Activated naive CD8-positive, alpha-beta T cell treated with anti-CD3 and anti-CD28 coated beads, Interleukin-2, amount 50 U/mL, for 16 hours (primary cell): ENCODE measurements around the gene LYRM7.
"Not testable (repeated sequence)": the region's sequence is repeated elsewhere in the genome, so short reads cannot be mapped to it uniquely, and the experiment has no call there.

Experiments
- DNase-seq: peaks from one replicate; pipeline ENCODE4 v3.0.0-alpha.2; 2020; ENCODE audit warnings: low read depth, low spot score

Gene LYRM7

DNA sequence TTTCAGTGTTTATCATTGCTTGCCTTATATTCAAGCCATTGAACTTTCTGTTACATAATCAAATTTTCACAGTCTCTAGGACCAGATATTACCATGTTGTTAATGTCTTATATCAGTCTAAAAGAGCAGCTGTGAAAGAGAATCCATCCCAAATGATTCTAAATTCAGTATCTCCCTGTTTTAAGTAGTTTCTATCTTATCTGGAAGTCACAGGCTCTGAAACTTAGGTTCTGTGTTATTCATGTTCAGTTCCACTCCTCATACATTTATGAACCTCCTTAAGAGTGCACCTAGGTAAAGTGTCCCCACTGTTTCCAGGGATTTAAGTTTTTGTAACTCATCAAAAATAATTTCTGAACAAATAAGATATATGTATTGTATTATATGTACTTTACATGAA is 9.7 kb downstream of the LYRM7 start:
- no peak for DNase-seq

DNA sequence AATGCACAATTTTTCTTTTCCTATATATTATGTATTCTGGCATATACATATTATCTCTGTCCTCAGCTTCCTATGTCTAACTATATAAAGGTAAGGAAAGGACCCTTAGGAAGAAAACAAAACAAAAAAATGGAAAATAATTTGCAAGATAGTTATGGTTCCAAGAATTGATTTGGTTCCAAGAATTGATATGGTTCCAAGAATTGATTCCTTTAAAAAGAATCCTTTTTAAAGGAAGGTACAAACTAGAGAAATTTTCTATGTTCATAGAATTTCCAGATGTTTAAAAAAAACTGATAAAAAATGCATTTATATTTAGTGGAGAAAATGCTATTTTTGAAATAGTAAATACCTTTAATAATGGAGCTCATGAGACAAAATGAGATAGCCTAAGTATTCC is 12.1 kb downstream of the LYRM7 start:
- no peak for DNase-seq

DNA sequence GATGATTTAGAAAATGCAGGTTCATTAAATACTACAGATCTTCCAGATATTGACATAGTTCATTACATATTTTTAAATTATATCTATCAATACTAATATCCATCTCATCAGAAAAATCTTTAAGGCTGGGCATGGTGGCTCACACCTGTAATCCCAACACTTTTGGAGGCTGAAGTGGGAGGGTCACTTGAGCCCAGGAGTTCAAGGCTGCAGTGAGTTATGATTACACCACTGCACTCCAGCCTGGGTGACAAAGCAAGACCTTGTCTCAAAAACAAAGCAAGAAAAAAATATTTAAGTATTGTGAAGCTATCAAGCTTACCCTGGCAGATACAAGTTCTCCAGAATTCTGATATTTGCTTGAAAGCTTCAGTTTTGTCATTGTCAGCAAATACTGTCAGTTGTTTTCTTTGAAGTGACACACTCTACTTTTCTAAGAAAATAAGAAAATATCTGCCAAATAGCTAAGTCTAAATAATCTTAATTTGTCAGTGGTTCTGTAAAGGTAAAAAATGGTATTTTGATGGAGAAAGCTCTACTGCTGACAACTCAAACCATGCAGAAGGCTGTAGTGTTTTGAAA is 14.9 kb downstream of the LYRM7 start:
- DNase-seq = no peak

DNA sequence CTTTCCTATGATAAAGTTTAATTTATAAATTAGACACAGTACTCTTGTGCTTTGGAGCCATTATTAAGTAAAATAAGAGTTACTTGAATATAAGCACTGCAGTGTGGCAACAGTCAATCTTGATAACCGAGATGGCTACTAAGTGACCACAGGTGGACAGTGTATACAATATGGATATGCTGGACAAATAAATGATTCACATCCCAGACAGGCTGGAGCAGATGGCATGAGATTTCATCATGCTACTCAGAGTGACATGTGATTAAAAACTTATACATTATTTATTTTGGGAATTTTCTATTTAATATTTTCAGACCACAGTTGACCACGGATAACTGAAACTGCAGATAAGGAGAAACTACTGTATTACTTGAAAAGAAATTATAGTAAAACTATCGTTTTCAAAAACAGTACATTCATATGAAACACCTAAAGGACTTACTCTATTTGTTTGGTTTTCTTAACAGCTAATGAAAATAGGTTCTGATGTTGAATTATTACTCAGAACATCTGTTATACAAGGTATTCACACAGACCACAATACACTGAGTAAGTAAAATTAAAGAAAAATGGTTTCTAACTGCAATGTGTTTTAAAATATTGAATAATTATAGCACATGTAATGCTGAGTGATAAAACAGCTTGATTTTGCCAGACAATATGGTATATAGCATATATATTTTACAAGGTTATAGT is 16.0 kb downstream of the LYRM7 start:
- no peak for DNase-seq

DNA sequence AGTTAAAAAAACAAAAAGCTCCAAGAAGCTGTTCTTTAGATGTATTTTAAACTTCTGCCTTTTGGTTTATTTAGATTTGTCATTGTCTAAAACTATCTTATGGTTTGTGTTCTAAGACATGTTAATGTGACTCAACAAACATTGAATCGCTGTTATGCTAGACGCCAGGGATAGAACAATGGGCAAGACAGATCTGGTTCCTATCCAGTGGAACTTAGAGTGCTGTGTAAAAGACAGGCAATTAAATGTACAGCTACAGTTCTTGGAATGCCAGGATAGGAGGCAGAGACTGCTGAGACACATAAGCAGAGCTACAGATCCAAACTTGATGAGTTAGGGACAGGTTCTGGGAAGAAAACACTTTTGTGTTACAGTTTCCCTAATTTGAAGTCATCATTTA is 22.4 kb downstream of the LYRM7 start:
- DNase-seq = no peak

DNA sequence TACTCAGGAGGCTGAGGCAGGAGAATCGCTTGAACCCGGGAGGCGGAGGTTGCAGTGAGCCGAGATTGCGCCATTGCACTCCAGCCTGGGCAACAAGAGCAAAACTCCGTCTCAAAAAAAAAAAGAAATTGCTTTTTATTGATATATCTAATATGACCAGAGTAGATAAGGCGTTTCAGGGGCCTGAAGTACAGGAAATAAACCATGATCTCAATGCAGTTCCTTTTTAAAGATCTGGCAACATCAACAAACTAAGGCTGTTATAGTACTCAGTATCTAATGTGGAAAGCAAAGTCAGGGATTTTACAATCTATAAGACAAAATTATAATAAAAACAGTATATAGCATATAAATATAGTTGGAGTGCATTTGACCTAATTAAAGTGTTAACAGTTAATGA is 23.2 kb downstream of the LYRM7 start:
- not testable (repeated sequence) for DNase-seq

DNA sequence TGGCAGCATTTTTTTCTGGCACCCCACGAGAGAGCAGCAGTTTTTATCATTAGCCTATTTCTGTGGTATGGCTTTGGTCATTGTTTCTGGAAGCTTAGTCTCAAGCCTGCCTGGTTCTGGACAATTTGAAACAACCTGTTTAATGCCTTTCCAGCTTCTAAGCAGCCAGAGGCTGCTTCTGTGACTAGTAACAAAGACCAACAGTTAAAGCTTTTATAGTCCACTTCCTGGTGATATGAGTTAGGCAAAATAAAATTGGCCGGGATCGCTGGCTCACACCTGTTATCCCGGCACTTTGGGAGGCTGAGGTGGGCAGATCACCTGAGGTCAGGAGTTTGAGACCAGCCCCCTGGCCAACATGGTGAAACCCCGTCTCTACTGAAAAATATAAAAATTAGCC is 24.0 kb downstream of the LYRM7 start:
- DNase-seq = no peak

DNA sequence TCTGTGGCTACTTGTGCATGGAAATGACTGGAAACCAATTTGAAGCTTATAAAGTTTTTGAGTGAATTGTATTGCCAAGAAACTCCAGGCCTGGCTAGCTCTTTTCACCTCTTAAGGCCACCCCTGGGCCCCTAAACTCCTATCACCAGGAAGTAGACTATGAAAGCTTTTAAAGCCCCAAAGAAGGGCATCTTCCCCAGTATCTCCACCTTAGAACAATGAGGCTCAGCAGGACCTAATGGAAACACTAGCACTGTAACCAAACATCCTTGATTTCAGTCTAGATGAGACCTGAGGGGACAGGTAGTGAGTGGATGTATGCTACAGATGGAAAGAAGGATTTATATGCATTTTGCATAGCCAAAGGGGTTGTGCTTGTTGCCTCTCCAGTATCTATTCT is 25.0 kb downstream of the LYRM7 start:
- no peak for DNase-seq

DNA sequence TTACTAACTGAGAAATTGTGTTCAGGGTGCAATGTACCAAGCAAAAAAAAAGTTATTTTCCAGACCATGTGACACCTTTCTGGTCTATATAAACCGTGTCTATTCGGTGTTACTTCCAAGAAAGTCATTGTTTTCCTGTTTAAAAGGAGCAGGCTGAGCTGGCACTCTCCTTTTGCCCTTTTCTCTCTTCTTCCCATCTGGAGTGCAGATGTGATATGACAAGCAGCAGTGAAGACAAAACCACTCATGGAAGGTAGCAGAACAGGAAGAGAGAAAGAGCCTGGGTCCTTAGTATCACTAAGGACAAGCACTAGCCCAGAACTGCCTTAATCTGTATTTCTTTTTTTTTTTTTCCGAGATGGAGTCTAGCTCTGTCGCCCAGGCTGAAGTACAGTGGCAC is 25.6 kb downstream of the LYRM7 start:
- no peak for DNase-seq

DNA sequence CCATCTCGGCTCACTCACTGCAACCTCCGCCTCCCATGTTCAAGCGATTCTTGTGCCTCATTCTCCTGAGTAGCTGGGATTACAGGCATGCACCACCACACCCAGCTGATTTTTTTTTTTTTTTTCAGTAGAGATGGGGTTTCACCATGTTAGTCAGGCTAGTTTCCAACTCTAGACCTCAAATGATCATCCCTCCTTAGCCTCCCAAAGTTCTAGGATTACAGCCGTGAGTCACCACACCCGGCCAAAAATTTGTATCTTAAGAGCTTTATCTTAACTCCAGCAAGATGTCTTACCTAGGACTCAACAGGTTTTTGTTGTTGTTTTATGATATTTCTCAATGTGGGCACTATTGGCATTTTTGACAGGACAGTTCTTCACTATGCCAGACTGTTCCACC is 27.9 kb downstream of the LYRM7 start:
- DNase-seq = no peak

DNA sequence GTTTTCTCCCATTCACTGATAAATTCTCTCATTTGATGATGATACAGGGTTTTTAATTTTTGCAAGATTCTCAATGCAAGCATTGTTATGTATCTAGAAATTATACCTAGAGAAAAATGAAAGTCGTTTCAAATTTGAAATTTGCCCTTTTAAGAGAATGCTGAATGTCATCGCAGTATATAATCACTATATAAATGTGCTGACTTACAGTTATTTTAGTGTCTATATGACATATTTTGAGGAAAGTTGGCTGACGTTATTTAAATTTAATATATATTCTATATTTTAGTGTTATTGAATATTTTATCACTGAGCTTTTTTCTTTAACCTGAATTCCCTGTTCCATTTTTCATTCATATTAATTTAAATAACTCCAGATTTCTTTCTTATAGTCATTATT is 29.8 kb downstream of the LYRM7 start:
- no peak for DNase-seq

DNA sequence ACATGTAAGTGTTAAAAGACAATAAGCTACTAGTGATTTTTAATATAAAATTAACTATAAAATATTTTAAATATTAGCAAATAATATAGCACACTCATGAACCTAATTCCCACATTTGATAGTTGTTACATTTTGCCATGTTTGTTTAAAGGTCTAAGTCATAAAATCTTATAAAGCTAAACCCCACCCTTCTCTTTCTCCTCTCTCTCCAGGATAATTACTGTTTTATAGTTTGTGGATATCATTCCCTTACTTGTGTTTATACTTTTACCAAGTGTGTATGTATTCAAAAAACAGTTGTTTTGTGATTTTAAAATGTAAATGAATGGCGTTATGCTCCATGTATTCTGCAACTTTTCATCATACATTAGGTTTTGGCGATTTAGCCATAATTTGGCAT is 34.2 kb downstream of the LYRM7 start:
- no peak for DNase-seq

DNA sequence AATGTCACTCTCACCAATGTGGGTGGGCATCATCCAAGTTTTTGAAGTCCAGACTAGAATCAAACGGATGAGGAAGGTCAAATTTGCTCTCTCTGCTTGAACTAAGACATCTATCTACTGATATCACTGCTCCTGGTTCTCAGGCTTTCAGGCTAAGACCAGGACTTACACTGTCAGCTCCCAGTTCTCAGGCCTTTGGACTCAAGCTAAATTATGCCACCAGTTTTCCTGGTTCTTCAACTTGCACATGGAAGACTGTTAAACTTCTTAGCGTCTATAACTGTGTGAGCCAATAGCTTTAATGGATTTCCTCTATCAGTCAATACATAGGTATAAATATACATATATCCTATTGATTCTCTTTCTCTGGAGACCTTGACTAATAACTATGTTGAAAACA is 35.3 kb downstream of the LYRM7 start:
- no peak for DNase-seq

DNA sequence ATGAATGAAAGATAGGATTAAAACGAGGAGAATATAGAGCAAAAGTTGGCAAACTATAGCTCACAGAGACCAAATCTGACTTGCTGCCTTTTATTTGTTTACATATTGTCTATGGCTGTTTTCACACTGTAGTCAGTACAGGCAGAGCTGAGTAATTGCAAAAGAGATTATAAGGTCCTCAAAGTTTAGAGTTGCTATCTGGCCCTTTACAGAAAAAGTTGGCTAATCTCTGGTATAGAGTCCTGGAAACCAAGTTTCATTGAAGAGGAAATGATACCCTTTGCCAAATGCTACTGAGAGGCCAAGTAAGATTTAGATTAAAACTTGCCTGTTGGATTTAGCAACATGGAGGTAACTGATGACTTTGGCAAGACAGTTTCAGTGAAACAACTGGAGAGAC is 36.0 kb downstream of the LYRM7 start:
- no peak for DNase-seq

DNA sequence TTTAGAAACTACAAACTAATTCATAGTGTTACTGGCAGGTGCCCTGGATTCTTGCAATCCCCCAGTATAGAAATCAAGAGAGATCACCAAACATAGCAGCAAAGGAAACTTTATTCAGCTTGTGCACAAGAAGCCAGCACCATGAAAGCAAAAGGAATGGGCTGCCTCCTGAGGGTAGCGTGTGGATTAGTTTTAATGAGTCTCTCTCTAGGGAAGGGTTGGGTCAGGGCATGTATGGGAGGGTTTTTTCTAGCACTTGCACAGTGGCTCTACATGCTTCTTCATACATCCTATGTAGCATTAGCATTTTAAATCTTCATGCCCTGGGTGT is 38.4 kb downstream of the LYRM7 start:
- DNase-seq = no peak

DNA sequence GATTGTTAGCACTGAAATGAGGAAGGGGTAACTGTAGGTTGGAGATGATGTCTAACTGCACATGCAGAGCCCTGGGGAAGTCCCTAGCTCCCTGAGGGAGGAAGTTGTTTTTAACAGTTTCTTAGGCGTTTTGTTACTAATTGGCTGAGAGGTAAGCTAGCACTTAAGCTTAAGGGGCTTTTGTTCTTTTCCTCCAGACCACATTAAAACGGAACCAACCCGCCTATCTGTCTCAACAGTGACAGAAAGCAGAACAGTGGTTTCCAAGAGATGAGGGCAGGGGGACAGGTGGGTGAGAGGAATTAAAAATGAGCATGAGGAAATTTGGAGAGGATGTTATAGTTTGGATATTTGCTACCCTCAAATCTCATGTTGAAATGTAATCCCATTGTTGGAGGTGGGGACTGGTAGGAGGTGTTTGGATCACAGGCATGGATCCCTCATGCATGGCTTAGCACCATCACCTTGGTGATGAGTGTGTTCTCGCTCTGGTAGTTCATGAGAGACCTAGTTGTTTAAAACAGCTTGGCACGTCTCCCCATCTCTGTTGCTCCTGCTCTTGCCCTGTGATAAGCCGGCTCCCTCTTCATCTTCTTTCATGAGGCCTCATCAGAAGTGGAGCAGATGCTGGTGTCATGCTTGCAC is 38.9 kb downstream of the LYRM7 start:
- peak; percentile 7 for DNase-seq

DNA sequence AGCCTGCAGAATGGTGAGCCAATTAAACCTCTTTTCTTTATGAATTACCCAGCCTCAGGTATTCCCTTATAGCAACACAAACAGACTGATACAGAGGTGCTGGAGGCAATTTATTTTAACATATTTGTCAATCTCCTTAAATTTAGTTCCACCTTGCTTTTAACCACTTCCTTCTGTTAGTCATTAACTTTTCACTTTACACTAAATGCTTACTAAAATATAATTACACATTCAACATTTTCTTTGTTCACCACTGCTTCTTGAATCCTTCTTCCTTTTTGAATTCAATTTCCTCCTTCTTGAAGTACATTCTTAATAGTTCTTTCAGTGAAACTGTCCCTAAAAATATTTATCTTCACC is 39.4 kb downstream of the LYRM7 start:
- DNase-seq = no peak

DNA sequence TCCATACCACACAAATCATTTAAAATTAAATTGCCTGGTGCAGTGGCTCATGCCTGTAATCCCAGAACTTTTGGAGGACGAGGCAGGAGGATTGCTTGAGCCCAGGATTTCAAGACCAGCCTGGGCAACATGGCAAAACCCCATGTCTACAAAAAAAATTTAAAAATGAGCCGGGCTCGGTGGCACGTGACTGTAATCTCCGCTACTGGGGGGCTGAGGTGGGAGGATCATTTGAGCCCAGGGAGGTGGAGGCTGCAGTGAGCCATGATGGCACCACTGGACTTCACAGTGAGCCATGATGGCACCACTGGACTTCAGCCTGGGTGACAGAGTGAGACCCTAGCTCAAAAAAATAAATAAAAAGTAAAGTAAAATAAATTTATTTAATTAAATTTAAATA is 40.9 kb downstream of the LYRM7 start:
- DNase-seq = no peak

DNA sequence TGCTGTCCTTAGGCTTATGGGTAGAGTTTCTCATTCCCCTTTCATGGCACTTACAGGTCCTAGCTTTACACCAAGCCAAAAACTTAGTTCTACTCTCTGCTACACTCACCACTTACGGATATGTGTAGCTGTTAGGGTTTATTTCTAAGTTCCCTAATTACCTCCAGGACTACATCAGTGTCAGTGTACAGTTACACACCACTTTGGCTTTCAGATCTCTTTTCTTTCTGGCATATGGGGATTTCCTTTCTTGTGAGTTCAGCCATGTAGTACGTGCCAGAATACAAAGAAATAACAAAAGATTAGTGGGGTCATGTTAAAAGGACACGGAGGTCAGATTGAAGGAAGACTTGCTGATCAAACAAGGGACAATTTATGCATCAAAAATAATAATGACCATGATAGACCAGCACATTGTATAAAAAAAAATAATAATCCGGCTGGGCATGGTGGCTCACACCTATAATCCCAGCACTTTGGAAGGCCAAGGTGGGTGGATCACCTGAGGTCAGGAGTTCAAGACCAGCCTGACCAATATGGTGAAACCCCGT is 41.8 kb downstream of the LYRM7 start:
- DNase-seq = no peak

DNA sequence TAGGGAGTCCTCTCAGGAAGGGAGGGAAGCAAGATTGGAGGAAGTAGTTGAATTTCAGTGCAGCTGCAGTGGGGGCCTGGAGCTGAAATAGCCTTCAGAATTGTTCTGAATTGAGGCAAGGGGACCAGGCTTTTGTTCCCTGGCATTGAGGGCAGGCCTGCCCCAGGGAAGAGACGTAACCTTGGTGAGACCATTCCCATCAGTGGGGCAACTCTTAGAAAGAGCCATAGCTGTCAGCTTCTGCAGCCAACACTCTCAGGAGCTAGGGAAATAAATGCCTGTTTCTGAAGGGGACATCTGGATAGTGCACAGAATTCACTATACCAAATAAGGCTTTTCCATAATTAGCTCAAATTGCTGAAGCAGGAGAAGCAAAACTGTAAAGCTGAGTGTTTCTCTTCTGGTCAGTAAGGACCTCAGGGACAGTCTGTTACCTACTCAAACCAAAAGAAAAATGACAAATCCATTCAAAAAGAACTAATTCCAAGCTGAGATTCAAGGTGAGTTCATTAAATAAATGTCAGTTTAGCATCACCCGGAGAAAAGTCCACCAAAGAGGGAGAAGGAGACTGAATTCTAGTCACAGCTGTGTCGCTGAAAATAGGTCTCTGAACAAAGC is 44.0 kb downstream of the LYRM7 start:
- no peak for DNase-seq

DNA sequence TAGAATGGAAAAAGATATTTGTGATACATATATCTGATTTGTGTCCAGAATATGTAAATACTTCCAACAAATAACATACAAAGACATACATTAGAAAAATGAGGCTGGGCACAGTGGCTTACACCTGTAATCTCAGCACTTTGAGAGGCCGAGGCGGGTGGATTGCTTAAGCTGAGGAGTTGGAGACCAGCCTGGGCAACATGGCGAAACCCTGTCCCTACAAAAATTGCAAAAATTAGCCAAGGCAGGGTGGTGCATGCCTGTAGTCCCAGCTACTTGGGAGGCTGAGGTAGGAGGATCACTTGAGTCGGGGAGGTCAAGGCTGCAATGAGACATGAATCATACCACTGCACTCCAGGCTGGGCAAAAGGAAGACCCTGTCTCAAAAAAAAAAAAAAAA is 47.0 kb downstream of the LYRM7 start:
- DNase-seq = no peak

DNA sequence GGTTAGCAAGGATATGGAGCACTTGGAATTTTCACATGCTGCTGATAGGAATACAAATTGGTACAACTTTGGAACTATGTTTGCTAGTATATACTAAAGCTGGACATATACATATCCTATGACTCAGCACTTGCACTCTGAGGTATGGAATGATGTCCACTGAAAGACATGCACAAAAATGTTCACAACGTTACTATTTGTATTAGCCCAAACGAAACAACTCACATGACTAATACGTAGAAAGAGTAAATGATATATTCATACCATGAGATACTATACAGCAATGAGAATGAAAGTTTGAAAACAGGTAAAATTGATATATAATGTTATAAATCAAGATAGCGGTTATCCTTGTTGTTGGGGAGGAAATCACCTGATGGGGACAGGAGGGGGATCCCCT is 47.6 kb downstream of the LYRM7 start:
- no peak for DNase-seq

DNA sequence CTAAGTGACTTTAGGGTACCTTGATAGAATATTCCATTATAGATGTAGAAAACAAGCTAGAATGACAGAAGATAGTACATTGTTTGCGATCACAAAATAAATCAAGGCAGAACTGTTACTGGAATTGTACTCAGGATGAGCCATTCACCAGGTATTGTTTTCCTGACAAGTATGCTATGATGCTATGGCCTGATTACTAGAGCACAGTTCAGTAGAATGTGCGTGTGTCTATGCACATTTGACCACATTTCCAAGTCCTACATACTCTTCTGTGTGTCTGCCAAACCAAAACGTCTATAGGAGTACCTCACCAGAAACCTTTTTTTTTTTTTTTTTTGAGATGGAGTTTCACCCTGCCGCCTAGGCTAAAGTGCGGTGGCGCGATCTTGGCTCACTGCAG is 49.8 kb downstream of the LYRM7 start:
- no peak for DNase-seq
